Activated CD4-positive, CD25-positive, alpha-beta regulatory T cell (primary cell): Measurements from ENCODE around the gene ITFG1.
"Not testable (repeated sequence)": the region's sequence is repeated elsewhere in the genome, so short reads cannot be mapped to it uniquely, and the experiment has no call there.

Experiments
- DNase-seq, 4 experiments: peaks; one replicate each; lab custom pipeline; 2025; lab: John Stamatoyannopoulos, UW

Gene ITFG1

GRCh38 chr16:47152501-47152900 is 308.4 kb downstream of the ITFG1 start:
- not testable (repeated sequence) for DNase-seq

DNA sequence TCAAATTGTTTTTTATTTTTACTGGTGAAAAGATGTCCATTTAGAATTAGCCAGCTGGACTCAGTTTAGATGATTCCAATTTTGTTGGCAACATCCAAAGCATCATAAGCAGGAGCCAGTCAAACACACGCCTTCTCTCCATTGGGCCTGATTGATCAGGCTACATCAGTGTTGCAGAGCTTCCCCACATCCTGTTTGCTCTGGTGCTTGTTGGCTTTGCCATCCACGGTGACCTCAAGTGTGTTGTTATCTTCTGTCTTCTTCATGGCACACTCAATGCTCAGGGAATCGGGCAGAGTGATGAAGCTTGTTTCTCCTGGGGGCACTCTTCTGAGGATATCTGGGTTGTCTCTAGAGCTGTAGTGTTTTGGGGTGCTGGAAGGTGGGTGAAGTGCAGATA is 310.8 kb downstream of the ITFG1 start:
- DNase-seq, result no peak

DNA sequence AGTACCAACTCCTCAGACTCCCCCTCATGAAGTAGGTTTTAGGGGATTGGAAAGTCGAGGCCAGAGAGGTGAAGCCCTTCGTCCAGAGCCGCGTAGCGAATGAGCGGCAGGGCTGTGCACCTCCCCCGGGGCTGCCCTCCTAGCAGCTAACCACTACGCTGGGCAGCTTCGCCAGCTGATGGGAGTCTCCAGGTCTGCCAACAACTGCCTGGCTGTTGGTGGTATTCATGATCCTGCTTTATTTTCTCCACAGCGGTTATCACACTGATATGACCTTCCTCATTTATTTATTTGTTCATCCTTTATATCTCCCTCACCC is 316.3 kb downstream of the ITFG1 start:
- no peak for DNase-seq

DNA sequence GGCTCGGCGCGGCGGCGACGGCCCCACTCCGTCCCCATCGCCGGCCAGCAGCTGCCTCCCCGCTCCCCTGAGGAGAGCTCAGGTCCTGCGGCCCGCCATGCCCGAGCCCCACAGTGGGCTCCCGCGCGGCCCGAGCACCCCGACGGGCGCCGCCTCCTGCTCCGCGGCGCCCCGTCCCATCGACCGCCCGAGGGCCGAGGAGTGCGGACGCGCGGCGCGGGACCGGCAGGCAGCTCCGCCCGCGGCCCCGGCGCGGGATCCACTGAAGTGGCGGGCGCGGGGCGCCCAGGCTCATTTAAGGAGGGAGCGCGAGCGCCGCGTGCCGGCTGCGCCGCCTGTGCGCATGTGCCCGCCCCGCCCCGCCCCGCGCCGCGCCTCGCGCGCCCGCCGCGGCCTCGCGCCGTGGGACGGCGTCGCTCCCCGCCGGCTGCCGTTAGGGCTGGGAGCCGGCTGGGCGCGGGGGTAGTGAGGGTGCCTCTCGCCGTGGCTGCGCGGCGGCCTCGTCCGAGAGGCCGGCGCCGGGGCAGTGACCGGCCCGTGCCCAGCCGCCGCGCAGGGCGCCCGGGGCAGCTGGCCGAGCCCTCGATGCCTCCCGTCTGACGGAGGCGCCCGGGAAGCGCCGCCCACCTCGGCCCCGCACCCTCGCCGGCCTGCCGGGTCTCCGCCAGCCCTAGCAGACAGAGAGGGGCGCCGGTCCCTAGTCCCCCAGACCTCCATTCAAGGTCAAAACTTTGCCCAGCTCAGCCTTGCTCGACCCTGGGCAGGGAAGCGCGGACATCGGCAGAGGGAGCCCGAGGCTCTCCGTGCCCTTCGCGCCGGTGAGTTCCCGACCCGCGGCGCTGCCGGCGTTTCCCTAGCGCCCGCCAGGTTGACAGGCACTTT is 316.9 kb downstream of the ITFG1 start, which contains the start of gene NETO2:
NETO2 (minus strand) TSS at position 269 of the 882 bp plus-strand sequence. CDS start 333 bp downstream, outside the sequence.
- DNase-seq, result peak; percentile 25 to 52 (median 44)

DNA sequence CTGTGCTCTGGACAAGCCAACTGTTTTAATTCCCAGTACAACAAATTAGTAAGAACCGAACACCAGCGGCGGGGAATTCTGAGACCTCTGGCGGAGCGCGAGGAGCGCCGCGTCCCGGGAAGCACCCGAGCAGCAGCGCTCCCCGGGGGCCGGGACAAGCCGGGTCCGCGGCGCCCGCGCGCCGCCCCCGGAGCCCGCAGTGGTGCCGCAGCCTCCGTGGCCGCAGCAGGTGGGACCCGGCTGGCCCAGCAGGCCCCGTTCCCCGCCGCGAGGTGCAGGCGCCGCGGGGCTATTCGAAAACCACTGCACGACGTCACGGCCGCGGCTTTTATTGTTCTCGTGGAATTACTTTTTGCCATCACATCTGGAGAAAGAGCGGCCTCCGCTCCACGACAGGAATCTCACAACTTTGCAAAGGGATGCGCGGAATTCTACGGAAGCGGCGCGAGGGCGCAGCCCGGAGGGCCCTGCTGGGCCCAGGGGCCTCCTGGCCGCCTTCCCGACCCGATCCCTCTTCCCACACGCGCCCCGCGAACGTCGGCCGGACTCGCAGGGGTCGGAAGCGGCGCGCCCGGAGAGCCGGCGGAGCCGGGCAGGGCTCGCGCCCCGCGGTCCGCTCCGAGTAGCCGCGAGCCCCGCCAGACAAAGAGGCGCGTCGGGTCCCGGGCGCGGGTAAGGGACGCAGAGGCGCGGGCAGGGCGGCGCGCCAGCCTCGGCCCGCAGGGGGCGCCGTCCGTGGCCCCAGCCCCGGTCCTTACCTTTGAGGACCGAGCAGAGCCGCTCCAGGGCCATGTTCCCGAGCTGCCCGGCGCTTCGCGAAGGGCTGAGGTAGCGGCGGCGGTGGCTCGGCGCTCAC is 317.8 kb downstream of the ITFG1 start:
- DNase-seq, result peak; percentile 29 to 48 (median 44)

DNA sequence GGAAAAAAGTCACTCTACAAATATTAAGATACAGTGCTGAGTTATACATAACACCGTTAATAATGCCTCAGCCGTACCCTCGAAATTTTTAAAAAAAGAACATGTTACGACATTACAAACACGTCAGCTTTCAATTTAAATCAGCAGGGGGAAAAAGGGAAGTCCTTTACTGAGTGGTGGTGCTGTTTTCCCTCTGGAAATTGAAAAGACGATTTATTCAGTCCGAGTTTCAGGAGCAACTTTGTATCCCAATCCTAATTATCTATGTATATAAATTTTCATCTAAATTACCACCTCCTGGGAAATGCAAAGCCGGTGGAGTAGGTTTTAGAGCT is 318.4 kb downstream of the ITFG1 start:
- DNase-seq, result no peak

- DNase-seq, result peak; percentile 44 to 63 (median 56)
These were observed 318.9 kb downstream of the ITFG1 start for GRCh38 chr16:47141773-47142485.

DNA sequence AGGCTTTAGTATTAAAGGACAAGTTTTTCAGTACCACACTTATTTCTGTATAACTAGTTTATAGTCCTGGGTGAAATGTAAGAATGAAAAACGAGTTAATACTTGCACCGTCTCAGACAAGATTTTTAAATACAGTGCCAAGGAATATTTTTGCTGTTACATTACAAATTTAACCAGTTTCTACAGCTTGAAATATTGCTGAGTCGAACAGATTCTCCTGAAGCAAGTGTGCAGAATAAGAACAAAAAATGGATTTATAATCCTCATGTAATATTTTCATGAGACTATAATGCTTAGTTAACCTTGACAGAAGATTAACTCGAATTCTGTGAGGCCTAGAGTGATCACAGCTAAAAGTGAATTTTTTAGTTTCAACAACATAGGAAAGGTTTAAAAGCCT is 320.2 kb downstream of the ITFG1 start:
- no peak for DNase-seq

DNA sequence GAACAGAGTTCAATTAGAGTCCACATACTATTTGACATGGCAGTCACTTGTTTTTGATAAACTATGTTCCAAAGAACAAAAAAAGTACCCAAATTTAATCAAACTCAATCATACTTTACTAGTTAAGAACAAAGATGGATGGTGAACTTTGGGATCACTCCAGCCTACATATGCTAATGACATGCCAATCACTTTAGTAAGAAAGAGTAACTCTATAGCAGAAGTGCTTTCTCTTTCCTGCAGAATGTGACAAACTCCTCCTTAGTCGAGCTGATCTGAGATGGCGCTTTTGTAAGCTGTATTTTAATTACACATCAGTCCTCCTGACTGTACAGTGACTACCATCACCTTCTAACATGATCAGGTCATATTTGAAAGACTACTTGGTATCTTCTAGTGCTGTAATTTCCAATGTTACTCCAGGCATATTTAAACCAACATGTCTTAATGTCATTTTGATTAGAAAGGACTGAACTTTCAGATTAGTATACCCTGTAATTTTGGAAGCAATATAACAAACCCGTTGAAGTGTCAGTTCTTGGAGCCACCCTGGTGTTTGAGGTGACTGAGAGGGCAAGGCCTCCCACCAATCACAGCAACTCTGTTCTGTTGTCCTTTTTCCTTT is 321.2 kb downstream of the ITFG1 start:
- no peak for DNase-seq

DNA sequence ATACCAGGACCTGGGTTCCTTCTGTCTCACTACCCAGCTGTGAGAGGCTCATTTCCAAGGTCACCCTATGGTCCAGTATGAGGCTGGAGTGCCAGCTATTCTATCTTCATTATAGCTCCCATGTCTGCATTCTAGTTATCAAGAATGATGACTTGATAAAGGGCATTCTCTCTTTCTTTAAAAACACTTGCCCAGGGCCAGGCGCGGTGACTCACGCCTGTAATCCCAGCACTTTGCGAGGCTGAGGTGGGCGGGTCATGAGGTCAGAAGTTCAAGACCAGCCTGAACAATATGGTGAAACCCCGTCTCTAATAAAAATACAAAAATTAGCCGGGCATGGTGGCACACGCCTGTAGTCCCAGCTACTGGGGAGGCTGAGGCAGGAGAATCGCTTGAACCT is 322.9 kb downstream of the ITFG1 start:
- not testable (repeated sequence) for DNase-seq

- DNase-seq, result no peak
These were observed 324.6 kb downstream of the ITFG1 start for GRCh38 chr16:47136099-47136842.

- DNase-seq, result no peak
These were observed 326.3 kb downstream of the ITFG1 start for GRCh38 chr16:47134550-47134949.

GRCh38 chr16:47132308-47132707 is 328.6 kb downstream of the ITFG1 start:
- DNase-seq, result no peak

DNA sequence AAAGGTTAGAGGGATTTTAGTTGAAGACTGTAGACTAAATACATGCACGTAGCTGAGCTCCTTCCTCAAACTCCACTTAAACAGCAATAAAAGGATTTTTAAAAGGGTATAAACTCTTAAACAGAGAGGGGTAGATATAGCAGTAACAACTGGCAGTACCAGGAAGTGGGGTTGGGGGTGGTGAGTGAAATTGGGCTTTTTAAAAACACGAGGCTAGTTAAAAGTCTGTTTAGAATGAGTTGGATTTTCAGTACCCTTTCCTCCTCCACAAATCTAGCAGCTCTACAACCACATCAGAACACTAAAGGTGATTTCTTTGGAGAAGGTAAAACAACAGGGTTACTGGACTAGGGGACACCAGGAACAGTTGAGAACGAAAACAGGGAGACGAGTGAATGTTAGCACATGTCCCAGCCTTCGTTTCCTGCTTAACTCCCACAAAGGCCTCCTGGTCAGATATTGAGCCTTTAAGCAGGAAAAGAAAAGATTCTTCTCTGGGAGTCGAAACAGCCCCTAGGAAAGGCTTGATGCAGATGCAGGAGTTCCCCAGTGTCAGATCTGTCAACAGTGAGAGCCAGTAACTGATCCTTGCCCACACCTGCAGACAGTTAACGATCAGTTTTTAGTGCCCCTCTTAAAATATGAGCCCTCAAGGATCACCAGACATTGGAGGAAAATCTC is 331.0 kb downstream of the ITFG1 start:
- no peak for DNase-seq

DNA sequence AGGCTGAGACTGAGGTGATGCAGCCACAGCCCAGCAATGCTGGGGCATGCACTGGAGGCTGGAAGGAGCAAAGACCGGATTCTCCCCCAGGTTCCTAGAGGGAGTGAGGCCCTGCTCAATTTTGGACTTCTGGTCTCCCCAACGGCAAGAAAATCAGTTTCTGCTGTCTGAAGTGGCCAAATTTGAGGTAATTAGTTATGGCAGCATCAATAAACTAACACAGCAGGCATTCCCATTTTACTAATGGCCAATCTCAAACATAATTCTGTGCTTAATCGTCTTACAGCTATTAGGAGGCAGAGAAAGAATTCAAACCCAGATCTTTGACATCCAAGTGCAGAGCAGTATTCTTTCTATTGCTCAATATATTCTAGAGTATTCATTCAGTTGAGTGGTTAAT is 333.3 kb downstream of the ITFG1 start:
- no peak for DNase-seq

DNA sequence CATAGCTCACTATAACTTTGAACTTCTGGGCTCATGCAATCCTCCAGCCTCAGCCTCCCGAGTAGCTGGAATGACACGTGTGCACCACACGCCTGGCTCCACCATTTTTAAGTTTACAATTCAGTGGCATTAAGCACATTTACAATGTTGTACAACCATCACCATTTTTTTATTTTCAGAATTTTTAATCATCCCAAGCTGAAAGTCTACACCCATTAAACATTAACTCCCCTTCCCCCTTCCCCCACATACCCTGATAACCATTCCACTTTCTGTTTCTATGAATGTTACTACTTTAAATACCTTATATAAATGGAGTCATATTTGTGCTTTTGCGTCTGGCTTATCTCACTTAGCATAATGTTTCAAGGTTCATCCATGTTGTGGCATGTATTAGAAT is 335.1 kb downstream of the ITFG1 start:
- no peak for DNase-seq

DNA sequence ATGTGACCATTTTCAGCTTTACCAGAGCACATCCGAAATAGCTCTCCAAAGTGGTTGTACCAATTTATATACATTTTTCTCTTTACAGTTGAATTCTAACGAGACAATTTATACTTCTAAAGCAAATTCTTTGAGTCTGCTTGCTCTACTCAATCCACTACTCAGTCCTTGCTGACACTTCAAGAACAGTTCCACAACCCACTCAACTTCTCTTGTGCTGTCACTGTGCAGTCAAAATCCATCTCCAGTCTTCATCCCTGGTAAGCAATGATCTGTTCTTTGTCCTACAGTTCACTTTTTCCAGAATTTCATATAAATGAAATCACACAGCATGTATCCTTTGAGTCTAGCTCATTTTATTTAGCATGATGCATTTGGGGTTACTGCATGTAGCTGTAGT is 347.7 kb downstream of the ITFG1 start:
- no peak for DNase-seq

GRCh38 chr16:47110939-47111338 is 349.9 kb downstream of the ITFG1 start:
- DNase-seq, result no peak

- DNase-seq, result no peak
These were observed 351.5 kb downstream of the ITFG1 start for GRCh38 chr16:47109361-47109760.
